ENCODE data around the gene JAKMIP3.

The JAKMIP3 gene

GRCh38 chr10:132098539-132099388, 33.0 kb downstream of the JAKMIP3 start:
- DNase-seq (ENCODE audit: low read depth in 2 of 2) = no peak

- no peak for DNase-seq (ENCODE audit: low read depth in 2 of 2)
These were observed 33.8 kb downstream of the JAKMIP3 start for GRCh38 chr10:132099389-132100090.

GRCh38 chr10:132100091-132100481, 34.3 kb downstream of the JAKMIP3 start:
- no peak for DNase-seq (ENCODE audit: low read depth in 2 of 2)

GRCh38 chr10:132100556-132101349, 35.0 kb downstream of the JAKMIP3 start:
- no peak for DNase-seq (ENCODE audit: low read depth in 2 of 2)

GRCh38 chr10:132101529-132101928, 35.8 kb downstream of the JAKMIP3 start:
- DNase-seq (ENCODE audit: low read depth in 2 of 2) = no peak

GRCh38 chr10:132102071-132102716, 36.4 kb downstream of the JAKMIP3 start:
- no peak for DNase-seq (ENCODE audit: low read depth in 2 of 2)

GRCh38 chr10:132102717-132103110, 37.0 kb downstream of the JAKMIP3 start:
- no peak for DNase-seq (ENCODE audit: low read depth in 2 of 2)

GRCh38 chr10:132103116-132103910, 37.6 kb downstream of the JAKMIP3 start:
- no peak for DNase-seq (ENCODE audit: low read depth in 2 of 2)

GRCh38 chr10:132104062-132104461, 38.3 kb downstream of the JAKMIP3 start:
- DNase-seq (ENCODE audit: low read depth in 2 of 2) = no peak

GRCh38 chr10:132104471-132105301, 38.9 kb downstream of the JAKMIP3 start:
- DNase-seq (ENCODE audit: low read depth in 2 of 2) = no peak

GRCh38 chr10:132105302-132105995, 39.7 kb downstream of the JAKMIP3 start:
- no peak for DNase-seq (ENCODE audit: low read depth in 2 of 2)

- no peak for DNase-seq (ENCODE audit: low read depth in 2 of 2)
These were observed 40.7 kb downstream of the JAKMIP3 start for GRCh38 chr10:132106431-132106830.

GRCh38 chr10:132107186-132107948, 41.6 kb downstream of the JAKMIP3 start:
- DNase-seq (ENCODE audit: low read depth in 2 of 2) = no peak

- DNase-seq (ENCODE audit: low read depth in 2 of 2) = no peak
These were observed 42.5 kb downstream of the JAKMIP3 start for GRCh38 chr10:132107949-132108877.

- no peak for DNase-seq (ENCODE audit: low read depth in 2 of 2)
These were observed 43.8 kb downstream of the JAKMIP3 start for GRCh38 chr10:132109341-132110110.

GRCh38 chr10:132110111-132110521, 44.4 kb downstream of the JAKMIP3 start:
- no peak for DNase-seq (ENCODE audit: low read depth in 2 of 2)

GRCh38 chr10:132110713-132111112, 45.0 kb downstream of the JAKMIP3 start:
- DNase-seq (ENCODE audit: low read depth in 2 of 2) = no peak

All from stimulated activated CD8-positive, alpha-beta memory T cell treated with anti-CD3 and anti-CD28 coated beads, Interleukin-2, amount 100 ng/mL, for 48 hours (primary cell).